T-cell (primary cell): ENCODE results near the gene TAS1R1. TPM values are rescaled to one million over a fixed set of nuclear protein-coding genes. Genes with fewer than 3 reads are reported as not detected.

Source experiments
- ATAC-seq, 4 experiments: fragments of 200-7000 bp in 3 of 4; fragments of 150-1000 bp in 1 of 4; cut with Tn5 transposase; replicated peaks in 1 of 4; 1 replicate in 3 of 4; 2 replicates in 1 of 4; pipeline ENCODE4 v1.10.0; 2021; ENCODE audit warnings: moderate library complexity in 3 of 4, mild to moderate bottlenecking in 2 of 4, moderate number of reproducible peaks in 1 of 4
- CTCF ChIA-PET, 2 donors: fragments of 300-600 bp; sonication (Branson Sonifier 250); formaldehyde crosslinking; loops; one replicate each; lab custom pipeline; 2022; ENCODE audit warnings: antibody characterized with exemption in 2 of 2; lab: Charles Lee
- POLR2A ChIA-PET, 2 donors: fragments of 300-600 bp; sonication (Branson Sonifier 250); formaldehyde crosslinking; loops; one replicate each; lab custom pipeline; 2022; ENCODE audit warnings: antibody characterized with exemption in 2 of 2; lab: Charles Lee
- DNase-seq, 35 experiments: peaks; one replicate each; pipeline versions ENCODE4 v3.0.0 to v3.0.0-alpha.2; 2013 to 2023
- H3K27ac ChIP-seq: one replicate; pipeline ENCODE4 v1.5.1; 2013; ENCODE audit warnings: low read length
- H3K27me3 ChIP-seq, 2 experiments: replicated peaks in 1 of 2; 1 replicate in 1 of 2; 2 replicates in 1 of 2; pipeline versions ENCODE4 v1.6.1 to v1.7.0; 2013; ENCODE audit warnings: low read length in 1 of 2, mixed read lengths in 1 of 2; ENCODE audit not compliant: control insufficient read depth in 2 of 2, insufficient read depth in 2 of 2; ENCODE audit errors: extremely low read depth in 1 of 2
- H3K36me3 ChIP-seq, 2 donors: 1 replicate in 1 of 2; 2 replicates in 1 of 2; pipeline versions ENCODE4 v1.6.1 to v1.7.0; 2013; ENCODE audit warnings: low read length in 1 of 2; ENCODE audit not compliant: control insufficient read depth in 2 of 2, insufficient read depth in 1 of 2; ENCODE audit errors: extremely low read depth in 1 of 2
- H3K4me1 ChIP-seq, 2 experiments: 1 replicate in 1 of 2; 2 replicates in 1 of 2; pipeline versions ENCODE4 v1.6.1 to v1.7.0; 2013; ENCODE audit warnings: low read length in 2 of 2, mixed read lengths in 1 of 2; ENCODE audit not compliant: insufficient read depth in 2 of 2, control insufficient read depth in 1 of 2; ENCODE audit errors: extremely low read depth in 1 of 2
- H3K4me3 ChIP-seq, 2 donors: 1 replicate in 1 of 2; 2 replicates in 1 of 2; pipeline versions ENCODE4 v1.5.1 to v1.7.0; 2013; ENCODE audit warnings: mild to moderate bottlenecking in 2 of 2, low read length in 1 of 2, moderate library complexity in 1 of 2; ENCODE audit not compliant: control insufficient read depth in 1 of 2; ENCODE audit errors: extremely low read depth in 1 of 2
- H3K9me3 ChIP-seq: 2 replicates; pipeline ENCODE4 v1.7.0; 2013
- H3K27ac Mint-ChIP-seq, 2 donors: one replicate each; pipeline ENCODE4 v1.8.0; 2020 to 2021; ENCODE audit warnings: mild to moderate bottlenecking in 2 of 2, mixed read lengths in 2 of 2
- H3K27me3 Mint-ChIP-seq, 2 donors: one replicate each; pipeline ENCODE4 v1.8.0; 2021 to 2022; ENCODE audit warnings: mixed read lengths in 2 of 2
- H3K36me3 Mint-ChIP-seq: one replicate; pipeline ENCODE4 v1.8.0; 2021; ENCODE audit warnings: mixed read lengths
- H3K4me1 Mint-ChIP-seq, 3 donors: one replicate each; pipeline ENCODE4 v1.8.0; 2020 to 2022; ENCODE audit warnings: mixed read lengths in 3 of 3, mild to moderate bottlenecking in 1 of 3
- H3K4me3 Mint-ChIP-seq, 3 donors: one replicate each; pipeline ENCODE4 v1.8.0; 2020 to 2022; ENCODE audit warnings: mild to moderate bottlenecking in 3 of 3, mixed read lengths in 3 of 3, moderate library complexity in 3 of 3
- H3K9me3 Mint-ChIP-seq, 3 donors: one replicate each; pipeline ENCODE4 v1.8.0; 2020 to 2022; ENCODE audit warnings: mixed read lengths in 3 of 3
- WGBS: methylation state at CpG from one replicate; pipeline ENCODE4 v1.1.5; 2013; ENCODE audit warnings: missing lambda C conversion rate; ENCODE audit not compliant: insufficient coverage; 5-methylcytosine and 5-hydroxymethylcytosine counted together
- total RNA-seq, 35 experiments: library from RNA in 6 of 35; stranded (reverse) in 6 of 35; fragments of 120-200 nt in 1 of 35; gene quantifications; one replicate each; pipeline versions ENCODE4 v1.2.1 to v1.2.4 and lab custom pipeline; 2013 to 2026

The TAS1R1 gene
- total RNA-seq, 5 donors from 2014 or later (not counting 1 experiment from before 2014, with no cell fraction given), result not detected

DNA sequence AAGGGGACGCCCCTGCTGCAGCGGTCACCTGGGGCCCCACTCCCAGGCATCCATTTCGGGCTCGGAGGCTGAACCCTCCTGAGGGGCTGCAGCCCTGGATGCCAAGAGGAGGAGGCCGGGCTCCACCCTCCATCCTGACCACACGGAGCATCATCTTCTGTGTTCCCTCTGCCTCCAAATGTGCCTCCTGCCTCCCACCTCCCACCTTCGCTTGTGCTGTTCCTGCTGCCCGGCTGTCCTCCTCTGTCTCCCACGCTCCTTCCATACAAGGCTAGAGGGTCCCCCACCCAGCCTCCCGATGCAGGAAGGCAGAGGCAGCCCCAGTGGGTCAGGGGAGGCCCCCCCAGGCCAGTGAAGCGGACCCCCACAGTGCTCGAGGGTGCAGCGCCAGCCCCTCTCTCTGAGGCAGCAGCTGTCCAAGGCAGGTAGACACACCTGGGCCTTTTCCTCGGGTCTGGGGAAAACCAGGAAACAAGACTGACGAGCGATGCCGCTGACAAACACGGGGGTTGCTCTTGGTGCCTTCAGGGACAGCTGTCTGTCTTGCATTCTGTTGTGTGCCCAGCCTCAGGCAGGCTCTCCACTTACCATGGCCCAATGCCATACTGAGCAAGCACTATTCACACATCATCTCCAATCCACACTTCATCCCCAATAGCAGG, 46.8 kb upstream of the TAS1R1 start:
- H3K27me3 Mint-ChIP-seq, result peaks cover 6 to 9% of the 10 kb centered on the region in 2 donors
- Histone ChIP-seq H3K27ac (no peak overlapping the region), H3K4me1 (no peaks in the 10 kb centered on the region), H3K27me3 (peaks cover 0 to 49% of the 10 kb centered on the region in 2 experiments), H3K4me3 (no peak overlapping the region), H3K36me3 (no peaks in the 10 kb centered on the region), H3K9me3 (no peaks in the 10 kb centered on the region)
- no peaks in the 10 kb centered on the region for H3K36me3 Mint-ChIP-seq
- no peak overlapping the region for H3K27ac Mint-ChIP-seq
- no peaks in the 10 kb centered on the region for H3K9me3 Mint-ChIP-seq
- ChIA-PET CTCF (interaction anchor here in 1 of 2 donors (0.6 kb wide), 1 partner anchor 29 kb away, joined by 6 read pairs; no protein-coding TSS in a partner anchor), POLR2A (no interaction called here)
- no peak for ATAC-seq
- H3K4me3 Mint-ChIP-seq, result no peak overlapping the region
- H3K4me1 Mint-ChIP-seq, result no peaks in the 10 kb centered on the region
- 77% methylated on average over 13 of the region's 18 CpGs for WGBS
- DNase-seq, result no peak

GRCh38 chr1:6508816-6509189, 46.3 kb upstream of the TAS1R1 start:
- Histone ChIP-seq H3K27me3 (peaks cover 0 to 49% of the 10 kb centered on the region in 2 experiments), H3K4me1 (no peaks in the 10 kb centered on the region), H3K9me3 (no peaks in the 10 kb centered on the region), H3K36me3 (no peaks in the 10 kb centered on the region), H3K27ac (no peak overlapping the region), H3K4me3 (no peak overlapping the region)
- ATAC-seq (no peak), DNase-seq (no peak)
- no peaks in the 10 kb centered on the region for H3K36me3 Mint-ChIP-seq
- H3K27ac Mint-ChIP-seq, result no peak overlapping the region
- POLR2A ChIA-PET, result no interaction called here
- no peaks in the 10 kb centered on the region for H3K9me3 Mint-ChIP-seq
- CTCF ChIA-PET, result interaction anchor here in 1 of 2 donors (0.6 kb wide), 1 partner anchor 29 kb away, joined by 6 read pairs; no protein-coding TSS in a partner anchor
- H3K4me3 Mint-ChIP-seq, result no peak overlapping the region
- 85% methylated on average over 11 of the region's 11 CpGs for WGBS
- H3K27me3 Mint-ChIP-seq, result peaks cover 6 to 9% of the 10 kb centered on the region in 2 donors
- H3K4me1 Mint-ChIP-seq, result no peaks in the 10 kb centered on the region

DNA sequence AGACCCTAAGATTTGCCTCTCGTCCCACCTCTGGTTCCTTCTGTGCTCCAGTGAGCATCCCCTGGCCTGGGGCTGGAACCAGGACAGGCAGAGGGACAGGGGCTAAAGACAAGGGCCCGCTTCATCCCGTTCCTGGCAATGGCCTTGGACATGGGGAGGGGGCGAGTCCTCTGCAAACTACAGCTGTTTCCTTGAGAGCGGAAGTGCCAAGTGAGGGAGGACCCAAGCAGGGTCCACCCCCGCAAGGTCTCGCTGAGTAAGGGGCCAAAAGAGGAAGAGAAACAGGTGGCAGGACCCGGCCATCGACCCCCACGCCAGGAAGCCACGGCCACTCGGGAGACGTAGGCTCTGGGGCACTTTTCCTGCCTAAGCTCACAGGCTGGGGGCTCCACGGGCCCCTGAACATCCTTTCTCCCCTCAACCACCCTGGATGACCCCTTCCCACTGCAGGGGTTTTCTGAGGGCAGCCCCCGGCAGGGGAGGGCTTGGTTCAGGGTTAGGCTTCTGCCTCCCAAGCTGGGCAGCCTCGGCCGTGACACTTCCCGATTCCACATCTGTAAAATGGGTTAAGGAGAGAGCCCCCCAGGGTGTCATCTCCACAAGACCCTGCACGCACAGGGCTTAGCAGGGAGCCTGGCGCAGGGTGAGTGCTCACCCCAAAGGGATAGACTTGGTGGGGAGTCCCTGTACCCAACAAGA, 45.7 kb upstream of the TAS1R1 start:
- no peak overlapping the region for H3K4me3 ChIP-seq
- DNase-seq (no peak), ATAC-seq (no peak)
- no peaks in the 10 kb centered on the region for H3K4me1 ChIP-seq
- H3K27ac ChIP-seq, result no peak overlapping the region
- H3K9me3 ChIP-seq, result no peaks in the 10 kb centered on the region
- Mint-ChIP-seq H3K27ac (no peak overlapping the region), H3K36me3 (no peaks in the 10 kb centered on the region), H3K4me1 (no peaks in the 10 kb centered on the region), H3K9me3 (no peaks in the 10 kb centered on the region), H3K4me3 (no peak overlapping the region), H3K27me3 (peaks cover 6 to 9% of the 10 kb centered on the region in 2 donors)
- CTCF ChIA-PET, result no interaction called here
- H3K36me3 ChIP-seq, result no peaks in the 10 kb centered on the region
- H3K27me3 ChIP-seq, result peaks cover 0 to 49% of the 10 kb centered on the region in 2 experiments
- POLR2A ChIA-PET, result no interaction called here
- WGBS, result 61% methylated on average over 13 of the region's 20 CpGs

GRCh38 chr1:6509919-6510291, 45.2 kb upstream of the TAS1R1 start:
- H3K4me1 Mint-ChIP-seq, result no peaks in the 10 kb centered on the region
- 68% methylated on average over 8 of the region's 10 CpGs for WGBS

DNA sequence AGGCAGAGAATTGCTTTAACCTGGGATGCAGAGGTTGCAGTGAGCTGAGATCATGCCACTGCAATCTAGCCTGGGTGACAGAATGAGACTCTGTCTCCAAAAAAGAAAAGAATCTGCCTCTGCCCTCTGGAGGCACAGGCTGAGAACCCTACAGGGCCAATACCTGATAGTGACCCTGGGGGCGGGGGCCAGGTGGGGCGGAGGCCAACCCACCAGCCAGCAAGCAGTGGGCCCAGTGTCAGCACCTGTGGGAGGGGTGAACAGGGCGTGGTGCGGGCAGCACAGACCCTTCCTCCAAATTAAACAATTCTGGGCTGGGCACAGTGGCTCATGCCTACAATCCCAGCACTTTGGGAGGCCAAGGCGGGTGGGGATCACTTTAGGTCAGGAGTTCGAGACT, 44.6 kb upstream of the TAS1R1 start:
- Histone ChIP-seq H3K27ac (no peak overlapping the region), H3K4me1 (no peaks in the 10 kb centered on the region), H3K4me3 (no peak overlapping the region), H3K9me3 (no peaks in the 10 kb centered on the region), H3K27me3 (peaks cover 0 to 43% of the 10 kb centered on the region in 2 experiments), H3K36me3 (no peaks in the 10 kb centered on the region)
- WGBS, result 93% methylated on average over 3 of the region's 6 CpGs
- no peak for DNase-seq
- ChIA-PET CTCF (no interaction called here), POLR2A (no interaction called here)
- H3K9me3 Mint-ChIP-seq, result no peaks in the 10 kb centered on the region
- no peaks in the 10 kb centered on the region for H3K36me3 Mint-ChIP-seq
- no peak overlapping the region for H3K4me3 Mint-ChIP-seq
- ATAC-seq, result no peak
- no peak overlapping the region for H3K27ac Mint-ChIP-seq
- peaks cover 6 to 7% of the 10 kb centered on the region in 2 donors for H3K27me3 Mint-ChIP-seq
- no peaks in the 10 kb centered on the region for H3K4me1 Mint-ChIP-seq

More at GRCh38 chr1:6509919-6510291, 45.2 kb upstream of the TAS1R1 start:
- peaks cover 0 to 46% of the 10 kb centered on the region in 2 experiments for H3K27me3 ChIP-seq
- H3K27ac ChIP-seq, result no peak overlapping the region
- no peak for DNase-seq
- Mint-ChIP-seq H3K36me3 (no peaks in the 10 kb centered on the region), H3K27ac (no peak overlapping the region), H3K9me3 (no peaks in the 10 kb centered on the region), H3K27me3 (peaks cover 6 to 9% of the 10 kb centered on the region in 2 donors), H3K4me3 (no peak overlapping the region)
- CTCF ChIA-PET, result no interaction called here
- POLR2A ChIA-PET, result no interaction called here
- H3K36me3 ChIP-seq, result no peaks in the 10 kb centered on the region
- ATAC-seq, result no peak
- no peaks in the 10 kb centered on the region for H3K4me1 ChIP-seq
- H3K4me3 ChIP-seq, result no peak overlapping the region
- H3K9me3 ChIP-seq, result no peaks in the 10 kb centered on the region

DNA sequence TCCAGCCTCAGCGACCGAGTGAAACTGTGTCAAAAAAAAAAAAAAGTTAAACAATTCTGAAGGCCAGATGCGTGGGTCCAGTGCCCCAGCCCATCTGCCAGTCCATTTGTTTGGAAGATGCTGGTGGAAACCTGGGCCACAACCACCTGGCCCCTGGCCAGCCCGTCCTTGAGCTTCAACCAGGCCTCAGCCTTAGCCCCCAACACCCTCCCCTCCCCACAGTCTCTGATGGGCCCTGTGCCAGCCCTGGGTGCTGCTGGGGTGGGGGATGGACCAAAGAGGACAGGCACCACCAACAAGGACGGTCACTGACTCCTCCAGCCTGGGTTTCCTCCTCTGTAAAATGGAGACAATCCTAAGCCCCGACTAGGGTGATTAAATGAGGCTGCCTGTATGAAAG, 44.1 kb upstream of the TAS1R1 start:
- no peak for DNase-seq
- ATAC-seq, result no peak
- CTCF ChIA-PET, result no interaction called here
- H3K27me3 Mint-ChIP-seq, result peaks cover 6 to 7% of the 10 kb centered on the region in 2 donors
- no peaks in the 10 kb centered on the region for H3K4me1 Mint-ChIP-seq
- Histone ChIP-seq H3K4me3 (no peak overlapping the region), H3K27me3 (peaks cover 0 to 39% of the 10 kb centered on the region in 2 experiments), H3K27ac (no peak overlapping the region), H3K4me1 (no peaks in the 10 kb centered on the region), H3K36me3 (no peaks in the 10 kb centered on the region), H3K9me3 (no peaks in the 10 kb centered on the region)
- no peaks in the 10 kb centered on the region for H3K36me3 Mint-ChIP-seq
- 55% methylated on average over 5 of the region's 6 CpGs for WGBS
- POLR2A ChIA-PET, result interaction anchor here in 1 of 2 donors (0.7 kb wide), 1 partner anchor 137 kb away, joined by 3 read pairs; no protein-coding TSS in a partner anchor
- H3K27ac Mint-ChIP-seq, result no peak overlapping the region
- no peaks in the 10 kb centered on the region for H3K9me3 Mint-ChIP-seq
- no peak overlapping the region for H3K4me3 Mint-ChIP-seq
